GM18951 (cell line): Measurements from ENCODE around the gene MYLK2.

Experiments
- POLR2A ChIP-seq: IDR thresholded peaks from 4 replicates; pipeline ENCODE4 v1.6.1; 2011; ENCODE audit warnings: mild to moderate bottlenecking; ENCODE audit not compliant: insufficient read length, insufficient read depth; ENCODE audit errors: extremely low read depth
- in situ Hi-C: fragments of 300-500 bp; cut with MboI; formaldehyde crosslinking; loops from one replicate; pipeline ENCODE4 v1.12.0; 2022; ENCODE audit warnings: low sequenced_read_pairs, mixed read lengths, inconsistent platforms; ENCODE audit not compliant: unreplicated experiment

MYLK2 gene

DNA sequence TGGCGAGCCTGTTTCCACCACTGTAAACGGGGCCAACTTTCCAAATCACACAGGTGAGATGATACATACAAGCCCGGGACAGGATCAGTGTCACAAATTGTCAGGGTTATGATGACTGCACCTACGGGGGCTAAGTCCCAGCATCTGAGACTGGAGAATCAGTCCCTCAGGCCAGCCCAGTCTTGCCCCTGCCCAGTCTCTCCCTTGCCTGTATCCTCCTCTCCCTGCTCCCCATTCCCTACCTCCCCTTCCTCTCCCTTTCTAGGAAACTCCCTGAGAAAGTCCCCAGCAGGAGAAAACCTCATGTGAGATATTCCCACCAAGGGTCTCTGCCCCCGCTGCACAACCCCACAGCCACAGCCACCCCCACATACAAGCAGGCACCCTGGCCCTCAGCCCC, 24.7 kb downstream of the MYLK2 start:
- TF ChIP-seq POLR2A: no peak
- in situ Hi-C loops: no loop called here

DNA sequence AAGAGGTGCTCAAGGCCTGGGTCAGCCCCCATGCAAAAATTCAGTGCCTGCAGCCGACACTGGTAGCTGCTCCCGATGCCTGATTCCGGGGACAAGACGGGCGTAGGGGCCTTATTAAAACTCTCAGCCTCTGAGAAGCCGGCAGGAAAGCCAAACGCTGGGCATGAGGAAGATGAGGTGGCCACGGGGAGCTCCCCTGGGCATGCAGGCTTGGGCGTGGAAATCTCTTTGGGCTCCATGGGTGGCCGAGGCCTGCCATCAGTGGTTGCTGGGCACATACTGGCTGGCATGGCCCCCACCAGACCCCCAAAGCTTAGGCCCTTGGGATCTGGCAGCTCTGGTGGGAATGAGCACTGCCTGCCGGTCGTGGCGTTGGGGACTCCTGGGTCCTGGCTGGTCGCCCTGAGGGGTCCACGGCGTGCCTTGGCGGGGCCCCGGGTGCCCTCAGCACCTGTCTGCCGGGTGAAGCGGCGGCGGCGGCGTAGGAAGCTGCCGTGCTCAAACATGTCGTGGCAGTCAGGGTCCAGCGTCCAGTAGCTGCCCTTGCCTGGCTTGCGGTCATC, 25.7 kb downstream of the MYLK2 start:
- no peak for TF ChIP-seq POLR2A
- in situ Hi-C loops: no loop called here

DNA sequence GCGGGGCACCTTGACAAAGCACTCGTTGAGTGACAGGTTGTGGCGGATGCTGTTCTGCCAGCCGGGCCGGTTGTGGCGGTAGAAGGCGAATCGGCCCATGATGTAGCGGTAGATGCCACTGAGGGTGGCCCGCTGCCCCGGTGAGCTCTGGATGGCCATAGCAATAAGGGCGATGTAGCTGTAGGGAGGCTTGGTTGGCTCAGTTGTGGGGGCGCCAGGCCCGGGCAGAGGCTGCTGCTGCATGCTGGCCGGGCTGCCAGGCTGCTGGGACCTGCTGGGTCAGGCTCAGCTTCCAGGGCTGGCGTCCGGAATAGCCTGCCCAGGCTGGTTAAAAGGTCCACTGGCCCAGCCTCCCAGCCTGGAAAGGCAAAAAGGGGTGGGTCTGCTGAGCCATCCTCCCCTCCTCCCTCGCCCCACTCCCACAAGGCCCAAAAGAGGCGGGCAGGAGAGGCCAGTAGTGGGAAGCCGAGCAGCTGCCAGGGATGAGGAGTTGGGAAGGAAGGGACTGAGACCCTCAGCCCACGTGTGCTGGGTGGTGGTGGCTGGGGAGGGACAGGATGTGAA, 26.2 kb downstream of the MYLK2 start, which contains the start of gene FOXS1:
TSS of gene FOXS1 (minus strand) at position 305 of the 564 bp plus-strand sequence. CDS start at position 243, 62 bp downstream.
- in situ Hi-C loops: no loop called here
- TF ChIP-seq POLR2A: no peak

DNA sequence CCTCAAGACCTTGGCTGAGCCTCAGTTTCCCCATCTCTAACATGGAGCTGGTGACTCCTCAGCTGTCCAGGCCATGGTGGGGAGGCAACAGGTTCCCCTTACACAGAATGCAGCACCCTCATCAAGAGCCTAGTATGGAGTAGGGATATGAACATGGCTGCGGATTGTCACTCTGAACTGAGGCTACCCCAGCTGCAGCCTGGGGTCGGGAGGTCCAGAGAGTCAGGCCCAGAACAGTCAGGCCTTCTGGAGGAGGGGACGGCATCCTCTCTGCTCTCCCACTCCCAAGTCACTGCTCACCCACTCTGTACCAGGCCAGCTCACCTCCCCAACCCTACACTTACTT, 27.6 kb downstream of the MYLK2 start:
- TF ChIP-seq POLR2A: no peak
- in situ Hi-C loops: no loop called here

GRCh38 chr20:31848088-31848999, 29.2 kb downstream of the MYLK2 start:
- no peak for TF ChIP-seq POLR2A
- in situ Hi-C loops: no loop called here

DNA sequence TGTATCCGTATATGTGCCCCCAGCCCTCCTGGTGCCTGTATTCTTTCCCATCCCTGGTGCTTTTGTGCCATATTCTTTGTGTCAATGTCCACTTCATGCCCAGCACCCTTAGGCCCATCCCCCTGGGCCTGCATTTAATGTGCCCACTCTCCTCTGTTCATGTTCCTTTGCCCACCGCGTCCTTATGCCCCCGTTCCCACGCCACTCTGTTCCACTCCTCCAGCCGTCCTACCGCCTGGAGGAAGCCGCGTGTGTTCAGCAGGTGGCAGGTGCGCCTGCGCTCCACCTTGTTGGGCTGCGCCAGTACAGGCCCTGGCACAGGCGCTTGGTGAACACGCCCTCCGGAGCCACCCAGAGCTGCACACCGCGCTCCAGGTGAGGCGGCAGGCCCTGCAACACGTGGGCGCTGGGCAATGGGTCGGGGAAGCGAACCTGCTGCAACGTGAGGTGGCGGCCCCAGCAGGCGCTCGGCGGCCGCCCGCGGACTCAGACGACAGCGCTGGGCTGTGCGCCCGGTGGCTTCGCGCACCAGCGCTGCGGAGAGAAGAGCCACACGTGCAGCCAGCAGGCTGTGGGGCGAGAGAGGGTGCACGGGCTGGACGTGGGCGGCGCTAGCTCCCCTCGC, 30.3 kb downstream of the MYLK2 start:
- TF ChIP-seq POLR2A: no peak
- in situ Hi-C loops: no loop called here

- in situ Hi-C loops: loop anchor here (10.0 kb wide), 1 partner anchor 173 kb away; no protein-coding TSS in a partner anchor
Measured at GRCh38 chr20:31851240-31851955, 32.2 kb downstream of the MYLK2 start.

DNA sequence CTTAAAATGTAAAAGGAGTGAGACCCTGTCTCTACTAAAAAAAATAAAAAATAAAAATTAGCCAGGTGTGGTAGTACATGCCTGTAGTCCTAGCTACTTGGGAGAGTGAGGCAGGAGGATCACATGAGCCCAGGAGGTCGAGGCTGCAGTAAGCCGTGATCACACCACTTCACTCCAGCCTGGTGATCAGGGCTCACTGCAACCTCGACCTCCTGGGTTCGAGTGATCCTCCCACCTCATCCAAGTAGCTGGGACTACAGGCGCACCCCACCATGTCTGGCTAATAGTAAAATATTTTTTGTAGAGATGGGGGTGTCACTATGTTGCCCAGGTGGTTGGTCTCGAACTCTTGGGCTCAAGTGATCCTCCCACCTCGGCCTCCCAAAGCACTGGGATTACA, 34.3 kb downstream of the MYLK2 start:
- in situ Hi-C loops: loop anchor here (10.0 kb wide), 1 partner anchor 171 kb away; no protein-coding TSS in a partner anchor
- TF ChIP-seq POLR2A: no peak

More at GRCh38 chr20:31851240-31851955, 32.2 kb downstream of the MYLK2 start:
- no peak for TF ChIP-seq POLR2A

DNA sequence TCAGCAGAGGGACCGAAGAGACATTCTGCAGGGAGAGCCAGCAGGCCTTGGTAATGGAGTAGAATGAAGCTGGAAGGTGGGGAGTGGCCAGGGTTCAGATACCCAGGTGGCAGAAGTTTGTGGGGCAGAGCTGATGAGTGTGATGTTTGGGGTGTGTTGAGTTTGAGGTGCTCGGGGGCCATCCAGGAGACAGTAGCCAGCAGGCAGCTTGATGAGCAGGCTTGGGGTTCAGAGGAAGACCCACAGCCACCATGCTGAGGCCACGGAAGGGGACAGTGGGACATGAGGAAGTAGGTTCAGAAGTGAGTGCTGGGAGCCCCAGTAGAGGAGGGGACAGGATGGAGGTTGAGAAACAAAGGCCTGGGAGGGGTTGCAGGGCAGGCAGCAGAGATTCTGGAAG, 37.4 kb downstream of the MYLK2 start:
- in situ Hi-C loops: loop anchor here (10.0 kb wide), 1 partner anchor 168 kb away; no protein-coding TSS in a partner anchor
- no peak for TF ChIP-seq POLR2A

DNA sequence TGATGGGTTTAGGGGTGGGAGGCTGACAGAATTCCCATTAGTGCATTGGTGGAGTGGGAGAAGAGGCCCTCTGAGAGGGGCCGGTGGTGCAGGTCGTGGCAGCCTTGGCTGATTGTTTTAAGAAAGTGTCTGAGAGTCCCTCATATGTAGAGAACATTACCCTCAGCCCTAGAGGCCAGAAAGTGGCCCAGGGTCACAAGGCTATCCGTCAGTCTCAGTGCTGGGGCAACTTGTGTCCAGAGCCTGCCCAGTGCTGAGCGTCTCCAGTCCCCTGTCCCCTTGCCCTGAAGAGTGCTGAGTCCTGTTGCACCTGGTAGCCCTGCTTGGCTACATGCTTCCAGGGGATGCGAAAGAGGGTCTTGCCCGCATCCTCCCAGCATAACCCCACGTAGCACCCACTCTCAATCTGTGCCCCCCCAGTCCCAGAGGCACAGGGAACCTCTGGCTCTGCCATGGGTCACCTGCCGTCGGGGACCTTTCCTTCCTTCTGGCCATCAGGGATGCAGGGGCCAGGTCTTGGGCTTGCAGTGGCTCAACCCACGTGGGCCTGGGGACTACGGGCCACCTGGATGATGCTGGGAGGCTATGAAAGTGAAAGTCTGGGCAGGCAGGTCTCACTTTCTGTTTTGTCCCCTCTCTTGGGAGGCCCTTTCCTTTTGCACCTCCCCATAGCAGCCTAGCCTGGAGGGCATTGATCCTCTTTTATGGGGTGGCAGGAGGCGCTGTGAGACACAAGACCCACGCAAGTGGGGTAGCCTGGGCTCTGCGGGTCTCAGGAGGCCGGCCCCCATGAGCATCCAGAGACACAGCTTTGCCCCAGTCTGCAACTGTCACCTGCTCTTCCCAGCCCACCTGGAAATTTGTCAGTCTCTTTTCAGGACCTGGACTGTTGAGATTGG, 39.0 kb downstream of the MYLK2 start:
- no peak for TF ChIP-seq POLR2A
- in situ Hi-C loops: loop anchor here (10.0 kb wide), 1 partner anchor 167 kb away; no protein-coding TSS in a partner anchor

GRCh38 chr20:31858760-31859083, 39.6 kb downstream of the MYLK2 start:
- in situ Hi-C loops: loop anchor here (10.0 kb wide), 1 partner anchor 166 kb away; no protein-coding TSS in a partner anchor
- no peak for TF ChIP-seq POLR2A

GRCh38 chr20:31859266-31859997, 40.3 kb downstream of the MYLK2 start:
- TF ChIP-seq POLR2A: no peak
- in situ Hi-C loops: loop anchor here (10.0 kb wide), 1 partner anchor 165 kb away; no protein-coding TSS in a partner anchor
